ENCODE data around the gene MBLAC2.

The MBLAC2 gene

DNA sequence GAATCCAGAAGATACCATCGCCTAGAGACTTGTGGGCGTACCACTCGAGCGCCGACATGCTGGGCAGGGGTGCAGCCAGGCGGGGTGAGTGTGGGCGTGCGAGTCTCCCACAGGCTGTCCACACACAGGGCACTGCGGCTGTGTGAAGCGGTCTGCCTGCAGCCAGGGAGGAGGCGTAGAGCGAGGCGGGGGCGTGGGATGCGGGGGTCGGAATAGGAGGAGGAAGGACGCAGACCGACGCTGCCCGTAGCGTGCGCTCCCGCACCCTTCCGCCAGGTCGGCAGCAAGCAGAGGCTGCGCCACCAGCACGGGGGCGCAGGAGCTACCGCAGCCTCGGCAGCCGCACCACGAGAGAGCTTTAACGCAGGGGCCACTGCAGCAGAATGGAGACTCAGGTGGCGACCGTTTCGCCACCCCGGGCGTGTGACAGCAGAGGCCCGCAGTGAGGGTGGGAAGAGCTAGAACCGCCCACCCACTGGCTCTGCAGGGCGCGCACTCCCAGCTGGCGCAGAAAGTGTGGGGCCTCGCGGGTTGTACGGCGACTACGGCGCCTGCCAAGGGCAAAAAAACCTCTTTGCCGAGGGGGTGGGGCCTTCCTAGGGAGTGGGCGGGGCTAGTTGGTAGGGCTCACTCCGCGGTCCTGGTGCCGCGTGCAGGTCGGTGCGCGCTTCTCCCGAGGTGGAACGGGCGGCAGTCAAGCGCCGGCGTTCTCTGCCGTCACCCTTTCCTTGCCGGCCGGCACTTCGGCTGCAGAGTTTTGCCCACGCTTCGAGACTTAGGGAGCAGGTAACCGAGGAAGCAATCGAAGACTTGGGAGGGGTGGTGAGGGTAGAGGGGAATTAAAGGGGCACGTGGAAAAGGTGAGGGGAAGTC lies at the start of gene MBLAC2, which contains the start of gene POLR3G:
Gene MBLAC2 (minus strand): TSS at position 537 of the 873 bp plus-strand sequence. CDS start 479 bp downstream, at position 58.
Gene POLR3G (plus strand): TSS at position 630 of the 873 bp plus-strand sequence. CDS start 10,704 bp downstream, outside the sequence.
- peak; percentile 89 for DNase-seq (ENCODE audit: low read depth)

DNA sequence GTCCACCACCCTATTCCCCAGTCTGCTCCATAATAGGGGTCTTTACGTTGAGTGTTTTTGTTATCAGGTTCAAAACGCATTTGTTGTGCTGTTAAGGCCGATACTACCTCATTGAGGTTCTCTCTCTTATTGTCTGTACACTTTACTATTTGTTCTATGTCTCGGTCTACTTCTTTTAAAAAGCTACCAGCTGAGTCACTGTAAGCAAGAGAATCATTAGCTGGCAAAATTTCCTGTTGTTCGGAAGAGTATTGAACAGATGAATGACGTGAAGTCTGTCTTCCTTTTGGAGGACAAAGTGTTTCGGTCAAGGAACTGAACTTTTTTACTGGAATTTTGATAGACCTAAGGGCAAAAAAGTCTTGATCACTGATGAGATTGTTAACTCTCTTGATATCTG lies 44.5 kb upstream of the MBLAC2 start:
- DNase-seq (ENCODE audit: low read depth) = no peak

DNA sequence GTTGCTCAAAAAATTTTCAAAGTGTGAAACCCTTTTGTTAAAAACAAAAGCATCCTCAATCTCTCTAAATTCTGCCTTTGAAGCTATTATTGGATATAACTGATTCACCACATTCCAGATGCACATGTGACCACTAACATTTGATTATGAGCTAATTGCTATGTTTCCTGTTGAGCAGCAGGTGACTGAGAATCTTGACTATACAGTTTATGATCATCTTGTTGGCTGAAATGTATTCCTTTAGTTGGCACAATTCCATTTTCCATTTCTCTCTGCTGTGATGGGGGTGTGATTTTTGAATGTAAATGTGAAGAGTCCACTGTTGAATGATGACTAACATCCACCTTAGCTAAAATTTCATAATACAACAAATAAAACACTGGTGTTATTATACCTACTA lies 44.1 kb upstream of the MBLAC2 start:
- DNase-seq (ENCODE audit: low read depth) = no peak

DNA sequence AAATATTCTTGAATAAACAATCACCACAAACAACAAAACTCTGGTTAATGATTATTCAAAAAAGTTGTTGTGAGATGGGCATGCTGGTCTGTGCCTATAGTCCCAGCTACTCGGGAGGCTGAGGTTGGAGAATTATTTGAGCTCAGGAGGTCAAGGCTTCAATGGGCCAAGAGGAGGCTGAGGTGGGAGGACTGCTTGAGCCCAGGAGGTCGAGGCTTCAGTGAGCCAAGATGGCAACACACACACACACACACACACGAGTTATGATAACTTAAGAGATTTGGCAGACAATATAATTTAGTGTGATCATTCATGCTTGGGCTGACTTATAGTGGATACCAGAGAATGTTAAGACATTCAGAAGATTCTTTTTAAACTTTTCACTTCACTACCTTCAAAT lies 39.9 kb upstream of the MBLAC2 start:
- DNase-seq (ENCODE audit: low read depth) = no peak

DNA sequence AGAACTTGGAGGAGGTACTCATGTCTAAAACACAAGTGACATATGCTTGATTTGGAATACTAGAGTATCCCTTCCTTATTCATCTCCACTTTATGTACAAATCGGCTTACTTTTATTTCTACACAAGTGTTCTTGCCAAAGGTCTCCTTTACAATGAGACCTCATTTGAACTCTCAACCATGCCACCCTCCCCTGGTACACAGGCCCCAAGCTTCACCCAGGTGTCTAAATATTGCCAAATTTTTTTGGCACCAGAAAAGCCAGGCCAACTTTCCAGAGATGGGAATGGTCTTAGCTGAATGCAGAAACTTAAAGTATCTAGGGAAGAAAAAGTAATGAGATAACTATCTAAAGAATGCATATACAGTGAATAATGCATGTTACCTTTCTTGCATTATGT lies 35.9 kb upstream of the MBLAC2 start:
- DNase-seq (ENCODE audit: low read depth) = no peak

DNA sequence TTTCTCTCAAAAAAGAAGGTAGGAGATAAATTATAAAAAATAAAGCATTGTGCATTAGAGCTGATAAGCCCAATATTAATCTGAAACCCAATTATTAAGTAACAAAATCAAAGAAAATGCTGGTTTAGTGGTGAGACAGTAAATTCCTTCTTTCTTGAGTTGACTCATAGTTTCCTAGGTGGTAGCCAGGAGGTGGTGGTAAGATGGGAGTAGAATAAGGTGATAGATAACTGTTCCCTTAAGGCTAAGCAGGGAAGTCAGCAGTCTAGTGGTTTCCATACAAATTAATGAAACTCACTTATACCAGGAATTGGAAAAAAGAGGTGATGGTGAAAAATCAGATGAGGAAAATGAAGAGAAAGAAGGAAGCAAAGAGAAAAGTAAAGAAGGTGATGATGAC lies 31.6 kb upstream of the MBLAC2 start:
- no peak for DNase-seq (ENCODE audit: low read depth)

DNA sequence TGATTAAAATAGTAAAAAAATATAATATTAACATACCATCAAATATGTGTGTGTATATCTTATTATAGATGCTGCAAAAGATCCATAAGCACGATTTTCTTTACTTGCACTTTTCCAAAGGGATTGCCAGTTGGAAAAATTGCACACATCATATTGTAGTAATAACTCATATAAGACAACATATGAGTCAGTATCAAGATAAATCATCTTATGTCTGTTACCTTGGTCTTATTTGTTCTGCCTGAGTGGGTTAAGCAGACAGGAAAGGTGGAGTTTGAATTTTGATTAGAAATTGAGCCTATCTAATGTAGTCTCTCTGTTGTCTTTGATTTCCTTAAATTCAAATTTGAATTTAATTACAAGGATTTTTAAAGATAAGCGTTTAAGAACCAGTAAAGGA lies 30.2 kb upstream of the MBLAC2 start:
- no peak for DNase-seq (ENCODE audit: low read depth)

DNA sequence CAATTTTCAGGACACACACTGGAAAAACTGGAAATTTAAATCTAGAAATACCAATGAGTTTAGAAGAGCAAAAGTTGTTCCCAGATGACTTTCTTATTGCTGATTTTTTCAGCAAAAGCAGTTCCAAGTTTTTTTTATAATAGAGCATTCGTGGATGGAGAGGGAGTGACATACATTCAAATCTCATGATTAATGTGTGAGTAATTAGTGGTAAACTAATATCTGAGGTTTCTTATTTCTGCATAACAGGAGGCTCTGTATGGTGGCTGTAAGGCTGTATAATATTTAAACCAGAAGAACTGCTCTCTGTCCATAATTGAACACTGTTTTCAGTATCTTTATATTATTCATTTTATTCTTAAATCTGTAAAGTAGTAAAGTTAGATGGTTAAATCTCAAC lies 29.0 kb upstream of the MBLAC2 start:
- DNase-seq (ENCODE audit: low read depth) = no peak

DNA sequence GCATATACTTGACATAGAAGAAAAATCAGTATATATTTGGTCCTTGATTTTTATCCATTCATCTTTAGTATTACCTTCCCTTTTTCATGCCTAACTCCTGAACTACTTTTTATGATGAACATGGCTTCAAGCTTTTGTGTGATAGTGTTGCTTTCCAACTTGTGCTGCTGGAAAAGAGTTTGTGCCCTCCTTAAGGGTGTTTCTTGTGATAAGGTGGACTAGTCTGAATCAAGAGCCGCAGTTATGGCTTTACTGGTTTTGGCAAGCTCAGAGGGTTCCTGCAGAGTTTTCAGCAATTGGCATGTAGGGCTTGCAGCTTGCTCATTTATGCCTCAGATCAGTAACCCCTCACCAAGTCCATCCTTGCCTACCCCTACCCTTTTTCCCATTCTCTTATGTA lies 20.6 kb upstream of the MBLAC2 start:
- no peak for DNase-seq (ENCODE audit: low read depth)

DNA sequence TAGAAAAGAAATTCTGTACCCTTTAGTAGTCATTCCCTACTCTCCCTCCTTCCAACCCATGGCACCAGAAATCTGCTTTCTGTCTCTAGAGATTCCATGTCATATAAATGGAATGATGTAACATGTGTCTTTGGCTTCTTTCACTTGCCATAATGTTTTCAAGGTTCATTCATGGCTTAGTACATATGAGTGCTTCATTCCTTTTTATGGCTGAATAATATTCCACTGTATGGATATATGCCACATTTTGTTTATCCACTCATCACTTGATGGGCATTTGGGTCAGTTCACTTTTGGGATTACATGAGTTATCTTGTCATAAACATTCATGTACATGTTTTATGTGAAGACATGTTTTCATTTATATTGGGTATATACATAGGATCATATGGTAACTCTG lies 19.5 kb upstream of the MBLAC2 start:
- no peak for DNase-seq (ENCODE audit: low read depth)

DNA sequence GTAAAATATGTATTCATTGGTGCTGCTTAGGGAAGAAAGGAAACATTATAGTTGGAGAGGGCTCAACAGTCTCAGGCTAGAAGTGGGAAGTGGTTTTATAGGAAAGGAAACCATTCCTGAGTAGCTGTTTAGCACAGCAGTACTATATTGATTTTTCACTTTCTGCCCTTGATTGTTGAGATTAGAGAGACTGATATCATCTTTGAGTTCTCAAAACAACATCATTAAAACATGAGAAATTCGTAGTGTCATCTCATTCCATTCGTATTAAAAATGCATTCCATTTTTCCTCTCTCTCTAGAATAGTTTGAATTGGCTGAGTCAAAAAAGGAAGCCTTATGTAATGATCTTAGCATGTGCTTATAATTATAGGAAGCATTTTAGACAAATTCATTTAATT lies 14.2 kb upstream of the MBLAC2 start:
- no peak for DNase-seq (ENCODE audit: low read depth)

DNA sequence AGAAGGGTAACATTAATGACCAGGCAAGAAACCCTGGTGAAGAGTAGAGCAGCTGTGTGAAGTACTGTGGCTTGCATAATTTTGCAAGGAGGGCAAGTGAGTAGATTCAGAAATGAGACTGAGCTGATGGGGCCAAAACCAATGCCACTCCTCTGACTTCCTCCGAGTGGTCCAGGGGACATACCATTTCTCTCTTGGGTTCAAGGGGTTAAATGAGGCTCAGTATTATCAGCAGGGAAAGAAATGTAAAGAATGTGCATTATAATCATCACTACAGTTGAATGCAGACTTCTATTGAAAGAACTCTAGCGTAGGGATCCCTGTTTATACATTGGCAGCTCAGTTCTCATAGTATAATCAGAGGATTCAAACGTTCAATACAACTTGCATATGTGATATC lies 10.0 kb upstream of the MBLAC2 start:
- no peak for DNase-seq (ENCODE audit: low read depth)

DNA sequence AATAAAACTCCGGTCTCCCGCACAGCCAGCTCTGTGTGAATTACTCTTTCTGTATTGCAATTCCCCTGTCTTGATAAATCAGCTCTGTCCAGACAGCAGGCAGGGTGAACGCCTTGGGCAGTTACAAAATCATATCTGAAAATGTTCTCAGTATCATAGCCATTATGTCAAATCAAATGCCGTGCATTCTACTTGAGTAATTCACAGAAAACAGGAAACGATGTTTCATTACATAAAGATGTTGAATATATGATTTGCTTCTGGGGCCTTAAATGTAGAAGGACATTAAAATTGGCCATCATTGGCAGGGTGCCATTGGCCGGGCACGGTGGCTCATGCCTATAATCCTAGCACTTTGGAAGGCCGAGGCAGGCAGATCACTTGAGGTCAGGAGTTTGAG lies 8.6 kb upstream of the MBLAC2 start:
- no peak for DNase-seq (ENCODE audit: low read depth)

DNA sequence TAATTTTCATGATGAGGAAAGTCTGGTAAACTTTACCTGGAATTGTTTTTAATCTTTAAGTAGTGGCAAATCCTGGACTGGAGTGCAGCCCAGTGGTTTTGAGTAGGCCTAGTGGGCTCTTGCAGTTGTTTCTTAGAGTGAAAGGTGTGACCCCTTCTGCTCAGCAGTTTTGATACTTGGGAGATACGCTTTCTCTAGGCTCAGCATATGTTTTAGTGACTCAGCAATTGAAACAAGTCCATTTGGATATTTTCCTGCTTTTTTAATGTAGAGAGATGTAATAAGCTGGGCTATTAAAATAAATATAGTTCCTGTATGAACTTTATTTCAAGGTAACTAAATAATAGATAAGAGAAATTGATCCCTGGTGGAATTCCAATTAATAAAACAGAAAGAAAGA lies 6.1 kb upstream of the MBLAC2 start:
- no peak for DNase-seq (ENCODE audit: low read depth)

DNA sequence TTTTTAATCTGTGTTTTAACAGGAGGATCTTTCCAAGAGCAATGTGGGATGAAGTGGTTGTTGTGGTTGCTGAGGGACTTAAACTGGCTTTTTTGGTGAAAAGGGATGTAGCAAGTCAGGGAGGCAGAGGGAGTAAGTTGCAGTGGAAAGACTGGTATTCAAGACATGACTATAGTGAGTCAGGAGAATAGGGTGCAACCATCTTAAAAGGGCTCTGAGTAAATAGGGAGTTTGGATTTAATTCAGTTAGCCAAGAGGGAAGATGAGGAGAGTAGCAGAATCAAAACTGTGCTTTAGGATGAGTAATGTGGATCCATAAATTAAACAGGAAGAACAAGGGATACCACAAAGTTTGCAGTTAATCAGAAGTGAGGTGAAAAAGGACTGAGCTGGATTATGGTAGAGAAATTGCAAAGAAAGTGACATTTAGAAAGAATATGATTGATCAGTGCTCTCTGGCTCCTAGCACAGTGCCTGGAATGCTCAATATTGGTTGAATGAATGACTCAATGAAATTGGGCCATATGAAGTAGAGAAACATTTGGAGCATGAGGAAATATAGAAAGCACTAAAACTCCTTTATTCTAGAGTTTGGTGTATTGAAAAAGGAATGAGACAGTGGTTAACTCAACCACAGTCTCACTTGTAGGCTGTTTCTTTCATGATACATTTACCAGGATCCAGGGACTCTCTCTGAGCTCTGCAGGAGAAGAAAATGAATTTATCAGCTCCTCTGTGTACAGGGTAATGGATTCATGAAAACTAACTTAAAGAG lies 5.2 kb upstream of the MBLAC2 start:
- DNase-seq (ENCODE audit: low read depth) = no peak

DNA sequence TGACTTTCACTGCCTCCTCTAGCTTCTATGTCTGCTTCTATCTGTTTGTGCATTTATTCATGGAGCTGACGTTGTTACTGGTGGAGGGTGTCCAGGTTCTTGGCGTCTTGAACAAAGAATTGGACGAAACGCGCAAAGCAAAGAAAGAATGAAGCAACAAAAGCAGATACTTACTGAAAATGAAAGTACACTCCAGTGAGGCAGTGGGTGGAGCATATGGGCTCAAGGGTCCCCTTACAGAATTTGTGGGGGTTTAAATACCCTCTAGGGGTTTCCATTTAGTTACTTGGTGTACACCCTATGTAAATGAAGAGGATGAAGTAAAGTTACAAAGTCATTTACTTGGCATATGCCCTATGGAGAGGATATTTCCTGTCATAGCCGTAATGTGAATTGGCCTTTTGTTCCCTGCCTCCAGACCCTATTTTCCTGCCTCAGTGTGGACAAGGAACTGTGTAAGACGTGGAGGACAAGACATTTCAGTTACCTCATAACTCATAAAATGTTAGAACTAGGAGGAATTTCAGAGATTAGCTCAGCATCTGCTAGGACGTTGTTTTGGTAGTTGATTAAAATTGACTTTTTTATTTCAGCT lies 3.1 kb upstream of the MBLAC2 start:
- no peak for DNase-seq (ENCODE audit: low read depth)

DNA sequence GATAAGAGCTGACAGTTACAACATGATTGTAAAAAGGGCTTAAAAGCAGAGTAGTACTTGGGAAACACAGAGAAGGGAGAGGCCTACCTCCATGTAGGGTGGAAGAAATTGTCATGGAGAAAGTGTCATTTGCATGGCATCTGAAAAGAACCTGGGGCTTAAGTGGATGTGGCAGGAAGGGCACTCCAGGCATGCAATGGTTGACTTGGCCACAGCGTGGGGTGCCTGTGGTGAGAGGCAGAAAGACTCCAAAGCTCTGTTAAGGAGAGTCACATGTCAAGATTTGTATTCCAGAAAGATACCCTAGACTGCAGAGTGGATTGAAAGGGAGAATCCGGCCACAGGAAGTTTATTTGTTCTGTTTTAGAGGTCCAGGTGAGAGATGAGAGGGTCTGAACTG lies 2.5 kb upstream of the MBLAC2 start:
- no peak for DNase-seq (ENCODE audit: low read depth)

DNA sequence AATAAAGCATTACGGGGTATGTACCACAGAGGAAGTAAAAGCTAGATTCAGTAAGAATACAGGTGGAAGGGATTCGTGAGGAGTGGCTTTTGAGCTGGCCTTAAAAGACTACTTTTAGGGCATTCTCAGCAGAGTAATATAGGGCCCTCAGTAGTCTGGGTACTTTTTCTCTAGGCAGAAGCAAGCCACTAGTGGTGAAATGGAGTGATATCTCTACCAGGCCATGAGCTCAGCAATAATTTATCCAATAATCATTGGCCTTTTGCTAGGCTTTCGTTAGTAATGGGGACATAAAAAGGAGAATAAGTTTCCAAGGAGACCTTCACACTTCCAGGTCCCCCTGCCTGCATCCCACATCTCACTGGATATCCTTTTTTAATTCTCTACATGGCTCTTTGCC lies 1.8 kb upstream of the MBLAC2 start:
- no peak for DNase-seq (ENCODE audit: low read depth)

DNA sequence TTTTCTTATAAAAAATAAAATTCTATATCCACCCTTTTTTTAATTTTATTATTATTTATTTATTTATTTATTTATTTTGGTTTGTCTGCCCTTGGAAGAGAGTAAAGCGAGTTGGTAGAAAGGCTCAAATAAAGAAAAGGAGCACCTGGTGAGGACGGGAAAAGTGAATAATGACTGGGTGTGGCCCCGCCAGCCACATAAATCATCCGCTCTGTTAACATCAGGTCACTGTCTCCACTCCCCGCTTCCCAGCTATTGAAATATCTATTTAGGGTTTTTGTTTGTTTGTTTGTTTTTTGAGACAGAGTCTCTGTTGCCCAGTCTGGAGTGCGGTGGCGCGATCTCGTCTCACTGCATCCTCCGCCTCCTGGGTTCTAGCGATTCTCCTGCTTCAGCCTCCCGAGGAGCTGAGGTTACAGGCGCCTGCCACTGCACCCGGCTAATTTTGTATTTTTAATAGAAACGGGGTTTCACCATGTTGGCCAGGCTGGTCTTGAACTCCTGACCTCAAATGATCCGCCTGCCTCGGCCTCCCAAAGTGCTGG lies 937 bp upstream of the MBLAC2 start:
- no peak for DNase-seq (ENCODE audit: low read depth)

DNA sequence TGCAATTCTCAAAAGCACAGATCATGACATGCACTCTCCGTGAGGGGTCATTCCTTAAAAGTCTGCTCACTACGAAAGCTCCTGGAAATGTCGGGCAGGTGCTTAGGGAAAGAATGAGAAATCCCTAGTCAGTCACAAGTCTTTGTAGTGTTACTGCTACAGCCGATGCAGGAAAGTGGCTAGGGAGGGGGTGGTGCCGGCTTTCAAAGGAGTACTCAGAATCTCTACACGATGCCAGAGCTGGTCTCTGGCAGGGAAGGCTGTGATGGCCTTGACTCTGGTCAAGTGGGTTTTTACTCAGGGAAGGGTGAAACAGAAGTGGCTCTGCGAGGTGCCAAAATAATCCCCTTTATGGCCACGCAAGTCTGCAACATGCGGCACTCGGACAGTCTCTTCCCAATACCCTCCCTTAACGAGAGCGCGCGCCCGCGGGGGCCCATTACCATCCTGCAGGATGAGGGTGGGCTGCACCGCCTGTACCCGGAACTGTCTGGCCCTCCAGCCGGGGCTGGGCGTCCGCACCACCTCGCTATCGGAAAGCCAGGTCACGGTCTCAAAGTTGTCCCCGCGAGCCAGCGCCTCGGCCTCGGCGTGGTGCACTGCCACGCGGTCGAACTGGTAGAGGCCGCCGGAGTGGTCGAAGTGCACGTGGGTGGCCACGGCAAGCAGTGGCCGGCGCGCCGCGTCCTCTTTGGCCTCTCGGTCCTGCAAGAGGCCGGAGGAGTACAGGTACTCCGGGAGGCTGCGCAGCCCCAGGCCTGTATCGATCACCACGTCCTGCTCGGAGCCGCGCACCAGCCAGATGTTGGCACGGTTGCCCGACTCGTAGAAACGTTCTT lies 956 bp downstream of the MBLAC2 start:
- peak; percentile 3 for DNase-seq (ENCODE audit: low read depth)

DNA sequence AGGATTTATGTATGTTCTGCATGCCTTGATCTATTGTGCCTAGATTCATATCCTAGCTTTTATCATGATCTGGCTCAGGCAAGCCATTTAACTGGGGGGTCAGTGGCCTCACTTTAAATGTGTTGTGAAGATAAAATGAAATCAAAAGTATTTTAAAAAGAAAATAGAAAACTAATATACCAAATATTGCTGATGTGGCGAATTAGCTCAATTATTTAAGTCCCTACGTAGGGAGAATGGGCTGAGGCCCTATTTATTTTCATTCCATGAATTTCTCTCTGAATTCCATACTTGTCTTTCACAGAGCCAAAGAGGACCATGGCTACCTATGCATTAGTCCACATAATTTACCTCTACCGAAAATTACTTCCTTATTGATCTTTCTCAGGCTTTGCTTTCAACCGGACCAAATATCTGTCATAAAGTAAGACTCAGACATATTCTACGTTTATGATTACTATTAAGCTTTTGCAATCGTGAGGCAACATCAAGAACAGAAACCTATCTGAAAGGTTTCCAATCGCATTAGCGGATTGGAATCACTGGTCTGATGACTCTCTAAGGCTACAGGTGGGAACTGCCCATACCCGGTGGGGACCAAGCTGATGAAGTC lies 1.7 kb downstream of the MBLAC2 start:
- no peak for DNase-seq (ENCODE audit: low read depth)
